Heart left ventricle (tissue), 13 donors: ENCODE data around the gene MIER2.

Experiments
- POLR2A ChIP-seq, 2 donors: fragments of 450-650 bp; IDR thresholded peaks; one replicate each; pipeline ENCODE4 v1.6.1; 2017; ENCODE audit warnings: antibody characterized with exemption in 2 of 2, mild to moderate bottlenecking in 2 of 2, moderate library complexity in 2 of 2
- TF ChIP-seq, protein P1 (sequence below), 12 donors: fragments of 200-600 bp; sonication (generic) in 4 of 12; IDR thresholded peaks; one replicate each; pipeline versions ENCODE4 v1.5.0 to v1.8.0; 2018 to 2022; ENCODE audit warnings: antibody characterized with exemption in 12 of 12, mild to moderate bottlenecking in 5 of 12
- donor health status: ischemic (EF 13 %, LVEDD 7.1; RV severe dilation, severe dysfunction).
- donor health status: DM: no; HTN: yes; CAD: no.
- donor health status: DM: no; HTN: no; CAD: no.
- donor health status: ischemic (EF 25% LVEDD 6.9; RV normal size, moderate dysfunction).
- donor health status: ischemic (EF 25% LVEDD 5.7; RV mildly dilated, moderate dysfunction).
- donor health status: ischemic (EF 35%, LVEDD 5.7; RV mildly dilated, moderate dysfunction).
- donor health status: nonischemic (EF 11% LVEDD 7.7; RV severe dilation, severe dysfunction).
- donor health status: DM: yes; HTN: yes; CAD: no.
- donor health status: PGD.
- donor health status: ischemic (EF 29% LVEDD 5.4; RV normal size, mild dysfunction).
- donor health status: nonischemic (EF 23%, LVEDD 6.1; RV moderate dilation, normal function).

DNA sequence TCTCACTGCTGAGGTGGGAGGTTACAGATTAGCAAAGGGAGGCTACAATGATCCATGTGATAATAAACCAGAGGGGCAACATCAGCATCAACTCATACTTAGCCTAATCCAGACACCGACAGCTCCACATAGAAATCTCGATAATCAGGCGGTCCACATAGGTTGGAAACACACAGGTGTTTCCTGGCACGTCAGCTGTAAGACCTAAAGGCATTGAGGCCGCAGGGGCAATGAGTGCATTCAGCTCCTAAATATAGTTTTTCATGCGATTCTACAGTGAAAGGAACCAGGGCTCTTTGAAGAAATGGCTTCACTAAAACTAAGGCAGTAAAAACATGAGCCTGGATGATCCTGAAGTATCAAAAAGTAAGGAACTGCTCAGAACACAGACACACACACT lies 72.7 kb downstream of the MIER2 start:
- TF ChIP-seq, protein P1, sequence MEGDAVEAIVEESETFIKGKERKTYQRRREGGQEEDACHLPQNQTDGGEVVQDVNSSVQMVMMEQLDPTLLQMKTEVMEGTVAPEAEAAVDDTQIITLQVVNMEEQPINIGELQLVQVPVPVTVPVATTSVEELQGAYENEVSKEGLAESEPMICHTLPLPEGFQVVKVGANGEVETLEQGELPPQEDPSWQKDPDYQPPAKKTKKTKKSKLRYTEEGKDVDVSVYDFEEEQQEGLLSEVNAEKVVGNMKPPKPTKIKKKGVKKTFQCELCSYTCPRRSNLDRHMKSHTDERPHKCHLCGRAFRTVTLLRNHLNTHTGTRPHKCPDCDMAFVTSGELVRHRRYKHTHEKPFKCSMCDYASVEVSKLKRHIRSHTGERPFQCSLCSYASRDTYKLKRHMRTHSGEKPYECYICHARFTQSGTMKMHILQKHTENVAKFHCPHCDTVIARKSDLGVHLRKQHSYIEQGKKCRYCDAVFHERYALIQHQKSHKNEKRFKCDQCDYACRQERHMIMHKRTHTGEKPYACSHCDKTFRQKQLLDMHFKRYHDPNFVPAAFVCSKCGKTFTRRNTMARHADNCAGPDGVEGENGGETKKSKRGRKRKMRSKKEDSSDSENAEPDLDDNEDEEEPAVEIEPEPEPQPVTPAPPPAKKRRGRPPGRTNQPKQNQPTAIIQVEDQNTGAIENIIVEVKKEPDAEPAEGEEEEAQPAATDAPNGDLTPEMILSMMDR (IDR thresholded peaks at IDR 0.05) = no peak
- no peak for TF ChIP-seq POLR2A (IDR thresholded peaks at IDR 0.05)
